Superior temporal gyrus (tissue), 1 donor: ENCODE measurements around the gene SPRYD7.
A peak's percentile ranks its signal among the peaks of the same experiment; 100 is the strongest.
"Not testable (repeated sequence)": the region's sequence is repeated elsewhere in the genome, so short reads cannot be mapped to it uniquely, and the experiment has no call there.

Source experiments
- DNase-seq: peaks from one replicate; pipeline ENCODE4 v3.0.0-alpha.2; 2016; ENCODE audit errors: extremely low spot score

Gene SPRYD7, protein sequence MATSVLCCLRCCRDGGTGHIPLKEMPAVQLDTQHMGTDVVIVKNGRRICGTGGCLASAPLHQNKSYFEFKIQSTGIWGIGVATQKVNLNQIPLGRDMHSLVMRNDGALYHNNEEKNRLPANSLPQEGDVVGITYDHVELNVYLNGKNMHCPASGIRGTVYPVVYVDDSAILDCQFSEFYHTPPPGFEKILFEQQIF

DNA sequence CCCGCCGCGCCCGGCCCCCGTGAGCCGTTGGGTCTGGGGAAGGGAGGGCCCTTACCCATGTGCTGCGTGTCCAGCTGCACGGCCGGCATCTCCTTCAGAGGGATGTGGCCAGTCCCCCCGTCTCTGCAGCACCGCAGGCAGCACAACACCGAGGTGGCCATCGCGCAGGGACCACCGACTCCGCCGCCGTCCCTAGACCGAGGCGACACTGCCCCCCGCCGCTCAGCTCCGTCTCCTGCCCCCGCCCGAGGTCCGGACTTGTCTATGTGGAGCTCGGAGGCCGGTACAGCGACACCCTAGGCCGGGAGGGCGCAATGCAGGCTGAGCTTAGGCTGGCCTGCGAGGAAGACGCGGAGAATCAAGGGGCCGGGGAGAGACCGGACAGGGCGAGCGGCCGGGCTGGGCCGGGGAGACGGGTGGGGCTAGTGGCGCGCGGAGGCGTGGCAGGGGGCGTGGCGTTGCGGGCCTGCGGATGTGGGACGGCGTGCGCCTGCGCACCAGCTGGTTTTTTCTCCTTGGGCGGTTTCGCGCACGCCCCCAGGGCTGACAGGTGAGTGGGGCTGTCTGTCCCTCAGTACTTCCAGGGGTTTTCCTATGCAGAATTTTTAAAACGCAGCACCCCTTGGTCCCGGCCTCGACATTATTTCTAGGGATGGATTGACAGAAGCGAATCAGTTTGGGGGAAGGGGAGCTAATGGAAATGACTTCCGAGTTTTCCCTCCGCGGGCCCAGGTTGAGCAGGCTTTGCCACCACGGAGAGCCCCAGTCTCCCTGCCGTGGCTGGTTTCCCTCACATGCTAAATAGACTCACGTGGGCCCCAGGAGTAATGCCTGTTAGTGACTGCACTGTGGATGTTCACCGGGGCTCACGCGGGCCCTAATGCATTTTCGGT lies at the start of gene SPRYD7:
SPRYD7 (minus strand) TSS at position 266 of the 893 bp plus-strand sequence; CDS start at position 161, 105 bp downstream.
- DNase-seq: peak; percentile 97

DNA sequence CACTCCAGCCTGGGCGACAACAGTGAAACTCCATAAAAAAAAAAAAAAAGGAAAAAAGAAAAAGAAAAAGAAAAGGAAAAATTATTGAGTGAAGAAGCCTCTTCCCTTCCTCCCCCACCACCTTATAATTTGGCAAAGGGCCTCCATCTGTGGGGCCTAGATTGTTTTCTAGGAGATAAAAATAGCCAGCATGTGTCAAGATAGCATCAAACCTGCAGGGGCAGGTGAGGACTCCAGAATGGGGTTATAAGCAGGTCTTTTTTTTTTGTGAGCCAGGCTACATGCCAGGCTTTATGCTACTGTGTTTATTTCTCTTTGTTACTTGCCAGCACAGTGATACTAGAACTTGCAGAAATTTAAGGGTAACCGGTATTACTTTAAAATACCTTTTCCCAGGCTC lies 49.0 kb upstream of the SPRYD7 start:
- DNase-seq: no peak

DNA sequence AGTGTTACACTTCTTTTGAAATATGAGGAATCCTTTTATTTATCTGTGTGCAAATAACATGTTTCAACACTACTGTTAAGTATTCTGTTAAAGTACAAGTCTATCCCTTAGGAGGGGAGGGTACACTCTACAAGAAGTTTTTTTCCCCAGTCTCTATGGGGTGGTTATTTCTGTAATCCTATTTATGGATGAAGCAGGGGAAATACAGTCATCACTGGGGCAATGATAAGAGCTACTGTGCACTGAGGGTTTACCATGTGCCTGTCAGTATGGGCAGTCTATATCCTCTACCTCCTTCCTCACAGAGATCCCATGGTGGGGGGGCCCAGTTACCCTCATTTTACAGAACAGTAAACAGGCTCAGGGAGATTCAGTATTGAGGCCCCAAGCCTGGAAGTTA lies 44.1 kb upstream of the SPRYD7 start:
- no peak for DNase-seq

DNA sequence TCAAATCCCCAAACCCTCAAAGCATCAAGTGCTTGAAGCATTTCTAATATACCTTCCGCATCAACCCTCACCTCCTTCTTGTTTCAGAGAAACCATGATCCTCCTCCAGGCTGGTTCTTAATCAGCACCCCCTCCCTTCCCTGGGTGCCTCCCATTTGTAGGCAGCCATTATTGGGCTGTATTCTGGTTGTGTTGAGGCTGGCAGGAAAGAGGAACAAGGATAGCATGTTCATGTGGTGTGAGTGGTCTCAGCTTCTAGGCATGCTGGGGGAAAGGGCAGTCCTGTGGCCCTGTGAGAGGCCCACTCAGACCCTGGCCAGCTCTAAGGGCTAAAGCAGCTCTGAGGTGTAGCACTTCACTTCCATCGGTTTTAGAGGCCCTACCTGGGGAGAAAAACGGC lies 41.9 kb upstream of the SPRYD7 start:
- no peak for DNase-seq

DNA sequence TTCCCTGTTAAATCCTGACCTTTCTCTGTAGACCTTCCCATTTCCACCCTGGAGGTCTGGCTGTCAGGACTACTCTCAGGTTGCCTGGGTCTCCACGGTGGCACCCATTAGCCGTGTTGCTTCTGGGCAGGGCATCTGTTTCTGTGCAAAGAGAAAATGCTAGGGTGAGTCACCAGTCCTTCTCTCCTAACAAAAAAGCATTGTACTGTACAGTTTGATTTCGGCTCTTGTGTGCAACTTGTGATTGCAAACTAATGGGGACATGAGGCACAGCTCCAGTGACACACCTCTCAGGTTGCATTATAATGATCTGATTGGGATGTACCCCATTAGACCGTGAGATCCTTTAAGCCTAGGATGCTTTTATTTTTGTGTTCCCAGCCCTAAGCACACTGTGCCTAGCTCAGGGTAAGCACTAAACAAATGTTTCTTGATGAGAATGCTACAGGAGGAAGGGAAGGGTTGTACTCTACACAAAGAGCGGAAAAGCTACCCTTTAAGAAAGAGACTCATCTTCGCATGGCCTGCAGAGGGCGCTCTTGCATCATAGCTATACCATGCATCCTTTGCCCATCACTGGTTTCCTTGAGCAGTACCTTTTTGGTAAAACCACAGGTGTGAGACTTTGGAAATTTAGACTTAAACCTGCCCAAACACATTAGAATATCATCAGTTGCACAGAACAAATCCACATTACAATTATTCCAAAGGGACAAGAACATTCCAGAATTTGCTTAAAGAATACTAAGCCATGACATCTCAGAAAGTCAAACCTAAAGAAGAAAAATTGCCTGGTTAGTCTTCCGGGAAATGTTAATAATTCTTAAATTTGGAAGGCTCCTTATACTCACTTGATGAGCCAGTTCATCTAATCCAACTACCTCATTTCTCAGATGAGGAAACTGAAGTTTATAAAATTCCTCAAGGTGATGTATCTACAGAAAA lies 40.4 kb upstream of the SPRYD7 start:
- peak; percentile 90 for DNase-seq

DNA sequence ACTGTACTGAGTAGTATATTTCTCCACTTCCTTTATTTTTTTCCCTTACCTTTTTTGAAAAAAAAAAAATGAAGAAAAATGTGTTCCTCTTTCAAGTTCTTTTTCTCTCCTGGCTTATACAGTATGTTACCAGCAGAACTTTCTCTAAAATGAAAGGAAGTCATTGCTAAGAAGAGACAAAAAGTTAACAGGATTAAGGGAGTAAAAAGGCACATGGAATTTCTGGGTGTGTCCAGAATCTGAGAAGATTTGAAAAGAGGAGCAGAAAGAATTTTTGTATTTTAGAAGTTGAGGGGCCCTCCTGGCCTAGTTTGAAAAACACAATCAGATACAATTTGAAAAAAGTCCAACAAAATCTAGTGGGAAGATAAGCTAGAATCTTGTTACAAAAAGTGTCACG lies 39.7 kb upstream of the SPRYD7 start:
- DNase-seq: no peak

DNA sequence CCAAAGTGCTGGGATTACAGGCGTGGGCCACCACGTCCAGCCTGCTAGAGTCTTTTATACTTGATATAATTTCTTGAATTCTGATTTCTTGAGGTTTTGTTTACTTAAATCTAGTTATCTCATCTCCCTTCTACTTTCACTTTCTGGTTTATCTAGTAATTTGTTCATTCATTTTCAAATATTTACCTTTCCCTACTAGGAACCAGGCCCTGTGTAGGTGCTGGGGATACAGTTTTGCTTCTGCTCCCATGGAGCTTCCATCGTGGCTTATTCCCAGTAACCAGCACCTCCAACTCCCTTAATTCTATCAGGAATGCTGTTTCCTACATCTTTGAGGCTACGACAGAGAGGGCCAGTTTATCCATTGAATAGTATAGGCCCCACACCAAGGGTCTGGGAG lies 36.6 kb upstream of the SPRYD7 start:
- DNase-seq: no peak

DNA sequence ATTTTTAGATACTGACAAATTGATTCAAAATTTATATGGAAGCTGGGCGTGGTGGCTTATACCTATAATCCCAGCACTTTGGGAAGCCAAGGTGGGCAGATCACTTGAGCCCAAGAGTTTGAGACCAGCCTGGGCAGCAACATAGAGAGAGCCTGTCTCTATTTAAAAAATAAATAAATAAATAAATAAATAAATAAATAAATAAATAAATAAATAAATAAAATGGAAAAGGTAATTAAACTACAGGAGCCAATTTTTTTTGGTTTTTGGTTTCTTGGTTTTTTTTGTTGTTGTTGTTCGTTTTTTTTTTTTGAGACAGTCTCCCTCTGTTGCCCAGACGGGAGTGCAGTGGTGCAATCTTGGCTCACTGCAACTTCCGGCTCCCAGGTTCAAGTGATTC lies 31.3 kb upstream of the SPRYD7 start:
- no peak for DNase-seq

DNA sequence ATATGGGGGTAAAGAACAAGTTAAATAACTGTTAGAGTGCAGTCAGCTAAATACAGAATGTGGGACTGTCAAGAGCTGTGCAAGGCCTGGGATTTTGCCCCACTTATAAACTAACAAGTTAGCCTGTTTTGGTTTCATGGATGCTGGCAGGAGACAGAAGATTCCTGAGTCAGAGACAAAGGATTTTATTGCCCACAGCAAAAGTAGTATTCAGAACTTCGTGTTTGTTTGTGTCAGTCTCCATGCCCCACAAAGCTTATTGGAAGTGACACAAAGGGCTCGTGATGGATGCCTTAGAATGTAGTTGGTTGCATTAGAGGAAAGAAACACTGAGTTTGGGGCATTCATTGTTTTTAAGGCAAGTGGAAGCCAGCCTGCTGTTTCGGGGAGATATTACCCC lies 22.2 kb upstream of the SPRYD7 start:
- DNase-seq: peak; percentile 29

DNA sequence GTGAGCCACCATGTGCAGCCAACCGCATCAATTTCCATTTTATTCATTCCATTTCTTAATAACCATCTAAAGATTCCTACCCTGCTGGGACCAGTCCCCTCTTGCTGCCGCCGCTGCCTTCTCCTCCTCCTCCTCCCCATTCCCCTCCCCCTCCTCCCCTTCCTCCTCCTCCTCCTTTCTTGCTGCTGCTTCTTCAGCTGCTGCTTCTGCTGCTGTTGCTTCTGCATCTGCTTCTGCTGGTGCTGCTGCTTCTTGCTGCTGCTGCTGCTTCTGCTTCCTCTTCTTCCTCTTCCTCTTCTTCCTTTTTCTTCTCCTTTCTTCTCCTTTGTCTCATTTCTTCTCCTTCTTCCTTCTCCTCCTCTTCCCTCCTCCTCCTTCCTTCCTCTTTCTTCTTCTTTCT lies 20.0 kb upstream of the SPRYD7 start:
- DNase-seq: no peak

DNA sequence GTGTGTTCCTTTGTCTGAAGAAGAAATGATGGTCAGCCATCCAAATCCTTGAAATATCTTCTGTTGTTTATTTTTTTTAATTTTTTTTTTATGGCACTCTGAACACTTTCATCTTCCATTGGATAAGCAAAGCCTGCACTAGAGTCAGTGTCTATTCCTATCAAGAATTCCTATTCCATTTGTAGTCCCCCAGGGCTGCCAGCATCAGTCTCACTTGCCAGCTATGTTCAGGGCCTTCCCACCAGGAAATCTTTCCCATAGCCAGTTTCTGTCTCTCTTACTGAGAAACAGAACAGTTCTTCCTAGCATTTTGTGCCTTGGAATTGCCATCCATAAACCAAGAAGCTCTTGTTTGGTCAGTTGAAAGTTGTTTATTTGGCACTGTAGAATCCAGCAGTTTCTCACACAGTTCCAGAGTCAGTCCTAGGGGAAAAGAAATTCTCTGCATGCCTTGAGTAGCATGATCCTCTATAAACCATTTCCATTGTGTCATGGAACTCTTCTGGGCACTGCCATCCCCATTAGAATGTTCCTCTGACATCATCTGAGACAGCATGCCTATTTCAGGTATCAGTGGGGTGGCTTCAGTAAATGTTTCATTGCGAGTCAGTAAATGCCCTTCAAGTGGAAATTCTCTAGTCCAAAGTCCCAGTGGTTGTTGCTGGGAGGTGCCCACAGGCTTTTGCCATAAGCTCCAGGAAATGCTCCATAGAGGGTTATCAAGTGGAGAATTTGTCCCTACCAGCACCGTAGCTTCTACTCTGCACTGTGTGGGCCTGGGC lies 18.7 kb upstream of the SPRYD7 start:
- no peak for DNase-seq

DNA sequence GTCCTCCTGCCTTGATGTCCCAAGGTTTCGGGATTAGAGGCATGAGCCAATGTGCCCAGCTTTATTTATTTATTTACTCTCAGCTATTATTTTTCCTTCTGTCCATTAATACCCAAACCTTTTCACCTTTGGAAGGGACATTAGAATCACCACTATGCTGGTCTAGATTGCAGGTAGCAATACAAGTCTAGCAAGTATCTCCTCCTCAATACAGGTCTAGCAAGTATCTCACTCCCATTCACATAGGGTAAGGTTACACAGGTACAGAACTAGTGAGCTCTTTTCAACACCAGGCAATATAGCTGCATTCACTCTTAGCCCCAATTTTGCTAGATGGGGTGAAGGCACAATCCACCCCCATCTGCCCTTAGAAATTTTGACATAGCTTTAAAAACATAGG lies 17.4 kb upstream of the SPRYD7 start:
- DNase-seq: no peak

DNA sequence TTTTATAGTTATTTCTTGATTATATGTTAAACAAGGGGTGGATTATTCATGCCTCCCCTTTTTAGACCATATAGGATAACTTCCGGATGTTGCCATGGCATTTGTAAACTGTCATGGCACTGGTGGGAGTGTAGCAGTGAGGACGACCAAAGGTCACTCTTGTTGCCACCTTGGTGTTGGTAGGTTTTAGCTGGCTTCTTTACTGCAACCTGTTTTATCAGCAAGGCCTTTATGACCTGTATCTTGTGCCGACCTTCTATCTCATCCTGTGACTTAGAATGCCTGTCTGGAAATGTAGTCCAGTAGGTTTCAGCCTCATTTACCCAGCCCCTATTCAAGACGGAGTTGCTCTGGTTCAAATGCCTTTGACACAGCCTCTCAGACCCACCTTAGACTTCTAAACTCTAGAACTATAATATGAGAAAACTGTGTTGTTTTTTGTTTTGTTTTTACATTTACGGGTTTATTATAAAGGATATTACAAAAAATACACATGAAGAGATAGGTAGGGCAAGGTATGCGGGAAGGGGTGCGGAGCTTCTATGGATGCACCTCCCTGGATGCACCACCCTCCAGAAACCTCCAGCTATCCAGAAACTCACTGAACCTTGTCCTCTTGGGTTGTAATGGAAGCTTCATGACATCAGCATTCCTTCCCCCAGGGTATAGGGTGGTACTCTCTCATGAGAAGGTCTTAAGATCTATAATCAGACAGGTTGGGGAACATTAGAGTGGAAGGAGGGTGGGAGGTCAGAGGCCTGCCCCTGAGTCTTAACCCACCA lies 15.8 kb upstream of the SPRYD7 start:
- no peak for DNase-seq

DNA sequence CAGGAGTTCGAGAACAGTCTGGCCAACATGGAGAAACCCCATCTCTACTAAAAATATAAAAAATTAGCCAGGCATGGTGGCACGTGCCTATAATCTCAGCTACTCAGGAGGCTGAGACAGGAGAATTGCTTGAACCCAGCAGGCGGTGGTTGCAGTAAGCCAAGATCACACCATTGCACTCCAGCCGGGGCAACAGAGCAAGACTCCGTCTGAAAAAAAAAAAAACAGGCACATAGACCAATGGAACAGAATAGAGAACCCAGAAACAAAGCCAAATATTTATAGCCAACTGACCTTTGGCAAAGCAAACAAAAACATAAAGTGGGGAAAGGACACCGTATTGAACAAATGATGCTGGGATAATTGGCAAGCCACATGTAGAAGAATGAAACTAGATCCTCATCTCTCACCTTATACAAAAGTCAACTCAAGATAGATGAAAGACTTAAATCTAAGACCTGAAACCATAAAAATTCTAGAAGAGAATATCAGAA lies 12.7 kb upstream of the SPRYD7 start:
- DNase-seq: not testable (repeated sequence)

DNA sequence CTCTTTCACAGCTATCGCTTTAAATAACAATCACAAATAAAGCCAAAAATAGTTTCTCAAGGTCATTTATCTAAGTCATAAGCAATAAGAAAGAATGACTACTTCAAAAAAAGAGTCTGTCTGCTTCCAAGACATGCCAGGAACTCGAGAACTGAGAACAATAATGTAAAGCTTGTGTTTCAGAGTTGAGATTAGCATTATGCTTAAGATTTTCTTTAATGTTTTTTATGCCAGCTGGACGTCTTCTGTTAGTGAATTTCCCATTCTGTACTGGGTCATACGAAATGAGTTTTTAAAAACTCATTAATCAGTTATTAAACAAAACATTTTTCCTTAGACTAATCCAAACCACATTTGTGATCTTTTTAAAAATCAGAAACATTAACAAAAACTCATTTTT lies 3.2 kb upstream of the SPRYD7 start:
- no peak for DNase-seq

DNA sequence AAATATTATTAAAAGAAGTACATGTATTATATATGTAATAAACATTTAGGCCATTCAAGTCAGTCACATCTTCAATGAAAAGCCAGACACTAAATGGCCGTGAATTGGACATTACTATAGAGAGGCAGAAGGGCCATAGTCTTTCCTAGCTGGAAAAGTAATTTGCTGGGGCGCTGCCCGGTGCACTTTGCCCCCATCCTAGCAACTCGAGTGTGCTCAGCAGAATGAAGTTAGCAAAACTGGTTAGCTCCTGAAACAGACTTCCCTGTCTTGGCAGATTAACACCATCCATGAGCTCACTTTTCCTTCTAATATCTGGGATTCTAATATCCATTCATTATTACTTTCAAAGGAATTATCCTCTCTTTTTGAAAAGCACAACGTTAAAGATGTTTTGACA lies 2.8 kb upstream of the SPRYD7 start:
- no peak for DNase-seq

DNA sequence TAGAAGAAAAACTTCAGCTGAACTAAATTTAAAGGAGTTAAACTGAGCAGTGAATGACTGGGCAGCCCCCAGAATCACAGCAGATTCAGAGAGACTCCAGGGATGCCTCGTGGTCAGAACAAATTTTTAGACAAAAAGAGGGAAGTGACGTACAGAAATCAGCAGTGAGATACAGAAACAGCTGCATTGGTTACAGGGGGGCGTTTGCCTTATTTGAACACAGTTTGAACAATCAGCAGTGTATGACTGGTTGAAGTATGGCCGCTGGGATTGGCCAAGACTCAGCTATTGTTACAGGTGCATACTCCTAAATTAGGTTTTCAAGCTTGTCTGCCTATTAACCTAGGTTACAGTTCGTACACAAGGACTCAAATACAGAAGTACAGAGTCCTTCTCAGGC lies 2.2 kb upstream of the SPRYD7 start:
- no peak for DNase-seq

DNA sequence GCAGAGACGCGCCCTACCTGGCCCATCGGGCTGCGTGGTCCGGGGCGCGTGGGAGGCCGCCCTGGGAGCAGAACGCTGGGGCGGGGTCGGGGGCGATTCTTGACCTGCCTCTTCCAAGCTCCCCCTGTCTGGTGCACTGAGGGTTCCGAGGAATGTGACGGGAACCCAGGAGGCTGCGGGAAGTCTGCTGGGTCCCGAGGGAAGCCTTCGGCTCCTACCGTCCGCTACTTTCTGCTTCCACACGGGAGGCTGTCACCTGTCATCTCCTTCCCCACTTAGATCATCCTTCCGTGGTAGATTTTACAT lies 781 bp upstream of the SPRYD7 start:
- no peak for DNase-seq

DNA sequence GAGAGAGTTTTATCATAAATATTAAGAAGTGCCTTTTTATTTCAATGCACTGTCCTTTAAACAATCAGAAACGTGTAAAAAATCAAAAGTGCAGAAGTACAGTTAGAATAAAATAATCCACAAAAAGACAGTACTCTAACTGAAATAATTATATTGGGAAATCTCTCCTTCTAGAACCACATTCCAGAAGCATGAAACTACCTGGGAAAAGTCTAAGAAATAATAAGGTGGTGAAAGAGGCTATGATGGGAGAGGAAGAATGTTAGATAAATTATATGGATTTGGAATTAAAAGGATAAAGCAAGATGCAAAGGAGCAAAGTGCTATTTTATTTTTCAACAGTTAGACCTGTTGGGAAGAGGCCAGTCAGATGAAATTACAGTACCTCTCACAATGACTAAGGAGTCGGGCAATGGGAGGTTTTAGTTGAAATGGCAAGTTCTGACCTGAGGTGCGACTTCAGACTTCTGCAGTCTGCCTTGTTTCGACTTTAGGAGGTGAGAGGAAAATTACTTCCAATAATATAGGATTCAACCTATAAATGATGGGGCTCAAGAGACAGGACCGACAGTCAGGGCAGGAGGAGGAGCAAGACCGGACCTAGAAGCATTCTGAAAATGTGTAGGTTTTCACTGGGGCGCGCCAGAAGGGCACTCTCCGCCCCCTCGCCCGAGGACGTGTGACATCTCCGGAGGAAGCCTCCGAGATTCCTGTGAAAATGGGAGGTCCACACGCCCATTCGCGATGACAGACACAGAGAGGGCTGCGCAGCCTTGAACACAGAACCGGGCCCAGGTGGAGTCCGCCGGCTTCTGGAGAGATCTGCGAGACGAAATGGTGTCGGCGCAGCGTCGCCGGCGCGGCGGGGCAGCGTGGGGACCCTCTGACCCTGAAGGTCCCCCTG lies 717 bp downstream of the SPRYD7 start:
- peak; percentile 37 for DNase-seq

DNA sequence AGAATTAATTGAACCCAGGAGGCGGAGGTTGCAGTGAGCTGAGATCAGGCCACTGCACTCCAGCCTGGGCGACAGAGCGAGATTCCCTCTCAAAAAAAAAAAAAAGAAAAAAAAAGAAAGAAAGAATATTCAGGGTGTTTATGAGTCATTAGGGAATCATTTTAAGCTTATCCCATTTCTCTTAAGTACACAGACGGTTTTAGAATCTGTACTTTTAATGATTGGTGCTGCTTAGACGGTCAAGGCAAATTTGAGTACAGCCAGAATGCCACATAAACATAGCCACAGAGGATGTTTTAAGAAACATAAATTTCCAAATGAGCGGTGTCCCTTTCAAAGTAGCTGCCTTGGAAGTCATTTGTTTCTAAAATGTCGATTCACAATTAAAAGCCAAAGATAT lies 2.6 kb downstream of the SPRYD7 start:
- DNase-seq: peak; percentile 2
